ENCODE results near the gene IL11. TPM values are rescaled to one million over a fixed set of nuclear protein-coding genes. Genes with fewer than 3 reads are reported as not detected.

IL11 gene
- total RNA-seq, 1 experiment from 2014 or later, result 3.9 TPM

- Mint-ChIP-seq H3K4me1 (peaks cover 12 to 30% of the 10 kb centered on the region in 2 experiments), H3K27ac (no peak overlapping the region), H3K9me3 (no peaks in the 10 kb centered on the region), H3K27me3 (ENCODE audit: low read depth) (peaks cover 55% of the 10 kb centered on the region), H3K36me3 (ENCODE audit: insufficient read depth in 1 of 3, low read depth in 3 of 3) (no peaks in the 10 kb centered on the region), H3K4me3 (no peak overlapping the region)
- Histone ChIP-seq H3K23ac (ENCODE audit: insufficient read length, low read depth, low read length) (no peak overlapping the region), H3K56ac (ENCODE audit: insufficient read length, low read depth, low read length) (no peak overlapping the region), H3K9ac (ENCODE audit: extremely low read depth, insufficient read length, low read length) (no peak overlapping the region), H4K8ac (replicated peaks; ENCODE audit: insufficient read length, low read depth, low read length) (no peak overlapping the region), H2AK5ac (ENCODE audit: insufficient read length, low read length) (no peak overlapping the region), H3K14ac (ENCODE audit: insufficient read depth, low read length) (no peak overlapping the region), H2BK20ac (ENCODE audit: low read depth, low read length, poor library complexity, severe bottlenecking) (no peak overlapping the region), H3K79me1 (ENCODE audit: insufficient read depth, low read depth, low read length, poor library complexity, severe bottlenecking) (no peaks in the 10 kb centered on the region), H3T11ph (ENCODE audit: low read length) (no peak overlapping the region), H3K4me1 (ENCODE audit: insufficient read depth, low read length) (no peaks in the 10 kb centered on the region), H2BK120ac (ENCODE audit: low read depth, low read length, poor library complexity, severe bottlenecking) (no peak overlapping the region), H2BK12ac (ENCODE audit: insufficient read length, low read depth, low read length) (no peak overlapping the region), H4K5ac (ENCODE audit: insufficient read length, low read depth, low read length) (no peak overlapping the region), H3K9me3 (ENCODE audit: control insufficient read depth, low read depth, low read length) (no peaks in the 10 kb centered on the region), H2BK15ac (ENCODE audit: low read depth, low read length) (no peak overlapping the region), H3K27ac (ENCODE audit: insufficient read length, low read depth, low read length) (no peak overlapping the region), H3K4ac (ENCODE audit: low read depth, low read length) (no peak overlapping the region), H4K91ac (ENCODE audit: insufficient read length, low read depth, low read length) (no peak overlapping the region), H2BK5ac (ENCODE audit: insufficient read length, low read length) (no peak overlapping the region), H2AFZ (ENCODE audit: low read length) (no peak overlapping the region), H3K18ac (ENCODE audit: insufficient read length, low read depth, low read length) (no peak overlapping the region), H3K4me2 (ENCODE audit: insufficient read depth, insufficient read length, low read length) (no peak overlapping the region), H3K23me2 (ENCODE audit: insufficient read length, low read depth, low read length, poor library complexity, severe bottlenecking) (peaks cover 6% of the 10 kb centered on the region), H3K79me2 (ENCODE audit: insufficient read depth, low read length) (no peaks in the 10 kb centered on the region), H4K20me1 (ENCODE audit: control insufficient read depth, insufficient read depth, insufficient read length) (no peaks in the 10 kb centered on the region), H3K27me3 (ENCODE audit: insufficient read depth, low read length) (no peaks in the 10 kb centered on the region; the same call in 1 of the 2 replicates)
- no CpG with 5 or more reads among the region's 8 CpGs for WGBS (ENCODE audit: extremely low coverage, insufficient read length, low lambda C conversion rate)
- DNase-seq, result no peak
- TF ChIP-seq CTCF (conservative IDR thresholded peaks at IDR 0.05), result no peak
These were observed 5.0 kb downstream of the IL11 start for GRCh38 chr19:55365245-55365644.

All from H9 (cell line).